Natural killer cell (primary cell): ENCODE data around the gene APRT. TPM values are rescaled to one million over a fixed set of nuclear protein-coding genes. Genes with fewer than 3 reads are reported as not detected.

Experiments used
- ATAC-seq, 3 donors: fragments of 150-1000 bp in 2 of 3; fragments of 200-7000 bp in 1 of 3; cut with Tn5 transposase; 1 replicate in 1 of 3; 2 replicates in 2 of 3; pipeline ENCODE4 v1.10.0; 2021; ENCODE audit warnings: mild to moderate bottlenecking in 2 of 3, moderate library complexity in 2 of 3
- DNase-seq, 2 donors: peaks; one replicate each; pipeline versions ENCODE4 v3.0.0 to v3.0.0-alpha.2; 2013 to 2021; ENCODE audit warnings: mixed read lengths in 1 of 2
- H3K27ac ChIP-seq: one replicate; pipeline ENCODE4 v1.5.1; 2013; ENCODE audit warnings: mild to moderate bottlenecking, low read length
- H3K27me3 ChIP-seq: one replicate; pipeline ENCODE4 v1.6.1; 2013; ENCODE audit warnings: low read length; ENCODE audit not compliant: control insufficient read depth, insufficient read depth
- H3K36me3 ChIP-seq: one replicate; pipeline ENCODE4 v1.6.1; 2013; ENCODE audit warnings: low read length; ENCODE audit not compliant: control insufficient read depth, insufficient read depth
- H3K4me1 ChIP-seq: one replicate; pipeline ENCODE4 v1.6.1; 2013; ENCODE audit warnings: low read length; ENCODE audit not compliant: control insufficient read depth, insufficient read depth
- H3K4me3 ChIP-seq: one replicate; pipeline ENCODE4 v1.5.1; 2013; ENCODE audit warnings: low read length
- H3K9me3 ChIP-seq: one replicate; pipeline ENCODE4 v1.6.1; 2013; ENCODE audit warnings: low read length; ENCODE audit not compliant: control insufficient read depth, insufficient read depth
- H3K27ac Mint-ChIP-seq, 2 donors: one replicate each; pipeline ENCODE4 v1.8.0; 2022; ENCODE audit warnings: mild to moderate bottlenecking in 2 of 2, mixed read lengths in 2 of 2, moderate library complexity in 1 of 2
- H3K27me3 Mint-ChIP-seq, 2 donors: one replicate each; pipeline ENCODE4 v1.8.0; 2022; ENCODE audit warnings: low read depth in 2 of 2, mixed read lengths in 2 of 2
- H3K36me3 Mint-ChIP-seq: one replicate; pipeline ENCODE4 v1.8.0; 2022; ENCODE audit warnings: mixed read lengths
- H3K4me1 Mint-ChIP-seq, 2 donors: one replicate each; pipeline ENCODE4 v1.8.0; 2022; ENCODE audit warnings: mixed read lengths in 2 of 2
- H3K4me3 Mint-ChIP-seq: one replicate; pipeline ENCODE4 v1.8.0; 2022; ENCODE audit warnings: mild to moderate bottlenecking, moderate library complexity, mixed read lengths
- H3K9me3 Mint-ChIP-seq, 2 donors: one replicate each; pipeline ENCODE4 v1.8.0; 2022; ENCODE audit warnings: mixed read lengths in 2 of 2
- WGBS: methylation state at CpG from one replicate; pipeline ENCODE4 v1.1.7; 2013; ENCODE audit warnings: missing lambda C conversion rate; ENCODE audit not compliant: insufficient coverage; 5-methylcytosine and 5-hydroxymethylcytosine counted together
- intact Hi-C: fragments of 100-400 bp; cut with micrococcal nuclease; formaldehyde crosslinking; loops from one replicate; pipeline ENCODE4 v1.14.2; 2022
- total RNA-seq, 4 donors: library from RNA; stranded (reverse); fragments of 120-200 nt in 1 of 4; gene quantifications; one replicate each; pipeline versions ENCODE4 v1.2.3 to v1.2.4, GENCODE V29; 2013 to 2022
- TF ChIP-seq, protein P1 (sequence below): fragments of 200-600 bp; IDR thresholded peaks from one replicate; pipeline ENCODE4 v1.8.0; 2022; ENCODE audit warnings: antibody characterized with exemption

APRT gene
- total RNA-seq, 3 donors from 2014 or later (not counting 1 experiment from before 2014, with no cell fraction given) = 118 to 123 (median 120) TPM

DNA sequence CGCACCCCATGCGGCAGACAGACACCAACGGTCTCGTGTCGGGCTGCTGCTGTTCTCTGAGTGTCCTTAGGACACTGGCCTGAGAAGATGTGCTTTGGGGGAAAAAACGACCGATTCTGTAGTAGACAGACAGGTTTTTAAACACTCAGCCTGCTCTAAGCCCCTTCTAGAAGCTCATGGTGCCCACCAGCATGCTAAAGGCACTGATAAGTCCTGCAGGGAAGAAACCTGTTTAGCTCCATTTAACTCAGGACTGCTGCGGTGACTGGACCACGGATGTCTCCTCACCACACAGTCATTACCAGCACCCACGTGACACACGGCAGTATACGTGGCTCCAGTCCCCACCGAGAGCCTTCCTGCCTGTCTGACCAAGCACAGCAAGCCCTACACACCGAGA lies 19.1 kb upstream of the APRT start:
- no peak overlapping the region for H3K27ac Mint-ChIP-seq
- intact Hi-C loops = no loop called here
- TF ChIP-seq, protein P1, sequence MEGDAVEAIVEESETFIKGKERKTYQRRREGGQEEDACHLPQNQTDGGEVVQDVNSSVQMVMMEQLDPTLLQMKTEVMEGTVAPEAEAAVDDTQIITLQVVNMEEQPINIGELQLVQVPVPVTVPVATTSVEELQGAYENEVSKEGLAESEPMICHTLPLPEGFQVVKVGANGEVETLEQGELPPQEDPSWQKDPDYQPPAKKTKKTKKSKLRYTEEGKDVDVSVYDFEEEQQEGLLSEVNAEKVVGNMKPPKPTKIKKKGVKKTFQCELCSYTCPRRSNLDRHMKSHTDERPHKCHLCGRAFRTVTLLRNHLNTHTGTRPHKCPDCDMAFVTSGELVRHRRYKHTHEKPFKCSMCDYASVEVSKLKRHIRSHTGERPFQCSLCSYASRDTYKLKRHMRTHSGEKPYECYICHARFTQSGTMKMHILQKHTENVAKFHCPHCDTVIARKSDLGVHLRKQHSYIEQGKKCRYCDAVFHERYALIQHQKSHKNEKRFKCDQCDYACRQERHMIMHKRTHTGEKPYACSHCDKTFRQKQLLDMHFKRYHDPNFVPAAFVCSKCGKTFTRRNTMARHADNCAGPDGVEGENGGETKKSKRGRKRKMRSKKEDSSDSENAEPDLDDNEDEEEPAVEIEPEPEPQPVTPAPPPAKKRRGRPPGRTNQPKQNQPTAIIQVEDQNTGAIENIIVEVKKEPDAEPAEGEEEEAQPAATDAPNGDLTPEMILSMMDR = no peak

DNA sequence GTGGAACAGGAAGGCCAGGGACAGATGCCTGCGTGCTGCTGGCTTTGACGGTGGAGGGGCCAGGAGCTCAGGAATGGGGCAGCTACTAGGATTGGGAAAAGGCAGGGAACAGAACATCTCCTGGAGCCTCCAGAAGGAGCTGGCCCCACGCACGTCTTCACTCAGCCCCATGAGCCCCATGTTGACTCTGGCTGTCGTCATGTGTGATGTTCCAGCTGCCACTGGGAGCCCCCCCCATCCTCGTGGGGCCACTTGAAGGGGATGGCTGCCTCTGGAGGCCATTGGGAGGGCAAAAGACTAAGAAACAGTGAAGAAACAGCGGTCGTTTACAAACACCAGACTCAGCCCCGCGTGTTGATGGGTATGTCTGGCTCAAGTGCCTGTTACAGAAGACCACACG lies 18.5 kb upstream of the APRT start:
- Histone ChIP-seq H3K4me3 (no peak overlapping the region), H3K4me1 (no peaks in the 10 kb centered on the region), H3K27ac (no peak overlapping the region), H3K36me3 (peaks cover 6% of the 10 kb centered on the region), H3K9me3 (no peaks in the 10 kb centered on the region), H3K27me3 (no peaks in the 10 kb centered on the region)
- Mint-ChIP-seq H3K27ac (no peak overlapping the region), H3K9me3 (no peaks in the 10 kb centered on the region), H3K27me3 (no peaks in the 10 kb centered on the region), H3K4me3 (no peak overlapping the region), H3K4me1 (no peaks in the 10 kb centered on the region), H3K36me3 (no peaks in the 10 kb centered on the region)
- intact Hi-C loops = no loop called here
- 89% methylated on average over 11 of the region's 11 CpGs for WGBS
- ATAC-seq = no peak
- TF ChIP-seq, protein P1 = no peak
- DNase-seq = no peak

More for the DNA sequence above, 19.1 kb upstream of the APRT start:
- H3K4me1 ChIP-seq = no peaks in the 10 kb centered on the region
- H3K36me3 ChIP-seq = peaks cover 6% of the 10 kb centered on the region
- DNase-seq = no peak
- Mint-ChIP-seq H3K4me3 (no peak overlapping the region), H3K27me3 (no peaks in the 10 kb centered on the region), H3K9me3 (no peaks in the 10 kb centered on the region), H3K4me1 (no peaks in the 10 kb centered on the region), H3K36me3 (no peaks in the 10 kb centered on the region)
- no peaks in the 10 kb centered on the region for H3K27me3 ChIP-seq
- no peak for ATAC-seq
- no peaks in the 10 kb centered on the region for H3K9me3 ChIP-seq
- WGBS = 93% methylated on average over 14 of the region's 14 CpGs
- H3K4me3 ChIP-seq = no peak overlapping the region
- no peak overlapping the region for H3K27ac ChIP-seq

DNA sequence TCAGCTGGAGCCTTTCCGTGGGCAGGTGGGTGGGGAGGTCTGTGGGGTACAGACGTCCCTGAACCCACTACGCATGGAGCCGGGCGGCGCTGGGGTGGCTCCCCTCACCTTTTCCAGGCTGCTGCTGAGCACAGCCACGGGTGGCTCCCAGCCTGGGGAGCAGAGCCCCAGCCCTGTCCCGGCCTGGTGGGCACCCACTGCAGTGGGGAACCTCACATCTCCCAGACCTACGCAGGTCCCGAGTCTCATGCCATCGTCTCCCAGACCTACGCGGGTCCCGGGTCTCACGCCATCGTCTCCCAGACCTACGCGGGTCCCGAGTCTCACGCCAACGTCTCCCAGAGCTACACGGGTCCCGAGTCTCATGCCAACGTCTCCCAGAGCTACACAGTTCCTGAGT lies 17.0 kb upstream of the APRT start:
- no peak overlapping the region for H3K4me3 Mint-ChIP-seq

DNA sequence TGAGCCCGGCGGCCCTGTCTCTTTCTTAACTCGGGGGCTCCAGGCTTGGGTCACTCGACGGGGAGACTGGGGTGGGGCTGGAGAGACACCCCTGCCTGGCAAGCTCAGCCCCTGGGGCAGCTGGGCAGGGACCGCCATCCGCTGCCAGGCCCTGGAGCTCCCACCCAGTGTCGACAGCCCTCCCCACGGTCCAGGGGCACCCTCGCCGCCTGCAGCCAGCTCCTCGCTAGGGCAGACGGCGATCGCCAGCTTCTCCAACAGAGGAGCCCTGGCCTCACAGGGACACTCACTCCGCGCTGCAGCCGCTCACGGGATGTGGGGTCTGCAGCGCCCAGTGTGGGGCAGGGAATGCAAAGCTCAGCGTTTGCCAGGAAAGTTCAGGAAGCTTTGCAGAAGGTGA lies 16.0 kb upstream of the APRT start:
- ATAC-seq (no peak), DNase-seq (no peak)
- intact Hi-C loops = no loop called here
- H3K27ac Mint-ChIP-seq = no peak overlapping the region
- Histone ChIP-seq H3K27ac (no peak overlapping the region), H3K36me3 (peaks cover 6% of the 10 kb centered on the region), H3K27me3 (no peaks in the 10 kb centered on the region), H3K4me3 (no peak overlapping the region), H3K9me3 (no peaks in the 10 kb centered on the region), H3K4me1 (no peaks in the 10 kb centered on the region)
- 96% methylated on average over 21 of the region's 21 CpGs for WGBS
- H3K4me1 Mint-ChIP-seq = no peaks in the 10 kb centered on the region
- H3K36me3 Mint-ChIP-seq = no peaks in the 10 kb centered on the region
- H3K4me3 Mint-ChIP-seq = no peak overlapping the region
- H3K27me3 Mint-ChIP-seq = no peaks in the 10 kb centered on the region
- no peaks in the 10 kb centered on the region for H3K9me3 Mint-ChIP-seq
- TF ChIP-seq, protein P1 = no peak

More for the DNA sequence above, 17.0 kb upstream of the APRT start:
- Histone ChIP-seq H3K9me3 (no peaks in the 10 kb centered on the region), H3K27me3 (no peaks in the 10 kb centered on the region), H3K36me3 (peaks cover 3% of the 10 kb centered on the region), H3K27ac (no peak overlapping the region), H3K4me3 (no peak overlapping the region), H3K4me1 (no peaks in the 10 kb centered on the region)
- WGBS = 91% methylated on average over 24 of the region's 24 CpGs
- no peaks in the 10 kb centered on the region for H3K36me3 Mint-ChIP-seq
- intact Hi-C loops = no loop called here
- DNase-seq (no peak), ATAC-seq (no peak)
- no peaks in the 10 kb centered on the region for H3K9me3 Mint-ChIP-seq
- TF ChIP-seq, protein P1 = no peak
- no peak overlapping the region for H3K27ac Mint-ChIP-seq
- H3K4me1 Mint-ChIP-seq = no peaks in the 10 kb centered on the region
- no peaks in the 10 kb centered on the region for H3K27me3 Mint-ChIP-seq
